HCT116 (cell line): ENCODE results near the gene ARHGEF17.

Experiments used
- CEBPB ChIP-seq: IDR thresholded peaks from 2 replicates; pipeline ENCODE4 v1.6.1; 2012; ENCODE audit warnings: low read depth
- TF ChIP-seq, protein P1 (sequence below), 3 experiments: fragments of 200-600 bp in 1 of 3; sonication (generic) in 1 of 3; IDR thresholded peaks in 2 of 3; conservative IDR thresholded peaks in 1 of 3; 2 replicates each; pipeline ENCODE4 v1.5.1; 2012 to 2017; ENCODE audit warnings: low read depth in 2 of 3, low read length in 2 of 3, antibody characterized with exemption in 1 of 3, borderline replicate concordance in 1 of 3, control low read depth in 1 of 3, mild to moderate bottlenecking in 1 of 3, mixed read lengths in 1 of 3, mixed run types in 1 of 3, moderate library complexity in 1 of 3; ENCODE audit not compliant: insufficient read depth in 1 of 3

DNA sequence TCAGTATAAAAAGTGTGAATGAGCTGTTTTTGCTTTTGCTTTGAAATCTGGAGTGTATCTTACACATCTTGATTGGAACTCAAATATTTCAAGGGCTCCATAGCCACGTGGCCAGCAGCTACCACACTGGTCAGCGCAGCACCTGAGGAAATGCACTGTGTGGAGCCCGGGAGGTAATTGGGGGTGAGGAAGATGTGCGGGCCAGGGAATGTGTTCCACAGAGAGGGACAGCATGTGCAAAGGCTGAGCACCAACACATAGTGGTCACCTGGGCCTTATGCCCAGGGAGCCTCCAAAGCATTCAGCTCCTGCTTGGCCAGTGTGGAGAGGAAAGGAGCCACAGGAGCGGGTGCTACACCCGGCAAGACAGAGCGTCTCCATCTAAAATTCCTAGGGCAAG lies 88.9 kb downstream of the ARHGEF17 start:
- no peak for TF ChIP-seq CEBPB
- TF ChIP-seq, protein P1, sequence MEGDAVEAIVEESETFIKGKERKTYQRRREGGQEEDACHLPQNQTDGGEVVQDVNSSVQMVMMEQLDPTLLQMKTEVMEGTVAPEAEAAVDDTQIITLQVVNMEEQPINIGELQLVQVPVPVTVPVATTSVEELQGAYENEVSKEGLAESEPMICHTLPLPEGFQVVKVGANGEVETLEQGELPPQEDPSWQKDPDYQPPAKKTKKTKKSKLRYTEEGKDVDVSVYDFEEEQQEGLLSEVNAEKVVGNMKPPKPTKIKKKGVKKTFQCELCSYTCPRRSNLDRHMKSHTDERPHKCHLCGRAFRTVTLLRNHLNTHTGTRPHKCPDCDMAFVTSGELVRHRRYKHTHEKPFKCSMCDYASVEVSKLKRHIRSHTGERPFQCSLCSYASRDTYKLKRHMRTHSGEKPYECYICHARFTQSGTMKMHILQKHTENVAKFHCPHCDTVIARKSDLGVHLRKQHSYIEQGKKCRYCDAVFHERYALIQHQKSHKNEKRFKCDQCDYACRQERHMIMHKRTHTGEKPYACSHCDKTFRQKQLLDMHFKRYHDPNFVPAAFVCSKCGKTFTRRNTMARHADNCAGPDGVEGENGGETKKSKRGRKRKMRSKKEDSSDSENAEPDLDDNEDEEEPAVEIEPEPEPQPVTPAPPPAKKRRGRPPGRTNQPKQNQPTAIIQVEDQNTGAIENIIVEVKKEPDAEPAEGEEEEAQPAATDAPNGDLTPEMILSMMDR (IDR thresholded peaks at IDR 0.05 in 2 of 3, conservative IDR thresholded peaks at IDR 0.05 in 1 of 3; ENCODE audit: borderline replicate concordance in 1 of 3, insufficient read depth in 1 of 3, low read depth in 2 of 3, low read length in 2 of 3), result no peak
